ENCODE results near the gene HEPACAM. TPM values are rescaled to one million over a fixed set of nuclear protein-coding genes. Genes with fewer than 3 reads are reported as not detected.

HEPACAM gene
- total RNA-seq, 1 experiment from 2014 or later = not detected

DNA sequence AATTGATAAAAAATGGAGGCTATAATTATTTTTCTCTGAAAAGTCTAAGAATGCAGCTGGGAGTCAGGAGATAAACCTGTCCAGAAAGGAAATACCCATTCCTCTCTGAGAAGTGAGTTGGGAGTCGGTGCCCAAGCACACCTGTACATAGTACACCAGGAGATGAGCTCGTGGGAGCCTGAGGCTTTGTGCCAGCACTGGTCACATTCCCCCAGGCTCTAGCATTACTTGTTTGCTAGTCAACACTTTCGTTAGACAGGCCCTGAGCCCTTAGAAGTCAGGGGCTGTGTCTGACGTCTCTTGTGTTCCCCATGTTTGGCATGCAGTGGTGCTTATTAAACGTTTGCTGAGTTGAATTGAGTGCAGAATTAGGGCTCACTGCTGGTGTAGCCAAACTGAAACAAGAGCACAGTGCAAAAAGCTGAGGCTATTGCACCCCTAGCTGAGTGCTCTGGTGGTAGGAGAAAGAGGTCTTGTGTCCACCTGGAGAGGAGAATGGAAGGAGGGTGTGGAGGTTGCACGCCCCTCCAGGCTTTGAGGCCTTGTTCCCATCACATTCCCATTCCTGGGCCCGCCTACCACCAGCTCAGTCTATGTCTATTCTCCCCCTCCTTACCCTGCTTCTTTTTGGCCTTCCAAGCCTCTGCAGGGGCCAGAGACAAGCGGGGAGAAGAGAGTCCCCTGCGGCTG, 45.0 kb downstream of the HEPACAM start:
- no TSS peak for BruUV-seq (replicated peaks)
- intact Hi-C loops (cut with micrococcal nuclease; ENCODE audit: unreplicated experiment) = no loop called here
- no peaks in the 10 kb centered on the region for H3K36me3 ChIP-seq (ENCODE audit: insufficient read depth, low read length, poor library complexity, severe bottlenecking)
- POLR2A ChIA-PET (ENCODE audit: low non-redundant PET) = no interaction called here
- TF ChIP-seq, protein P1, sequence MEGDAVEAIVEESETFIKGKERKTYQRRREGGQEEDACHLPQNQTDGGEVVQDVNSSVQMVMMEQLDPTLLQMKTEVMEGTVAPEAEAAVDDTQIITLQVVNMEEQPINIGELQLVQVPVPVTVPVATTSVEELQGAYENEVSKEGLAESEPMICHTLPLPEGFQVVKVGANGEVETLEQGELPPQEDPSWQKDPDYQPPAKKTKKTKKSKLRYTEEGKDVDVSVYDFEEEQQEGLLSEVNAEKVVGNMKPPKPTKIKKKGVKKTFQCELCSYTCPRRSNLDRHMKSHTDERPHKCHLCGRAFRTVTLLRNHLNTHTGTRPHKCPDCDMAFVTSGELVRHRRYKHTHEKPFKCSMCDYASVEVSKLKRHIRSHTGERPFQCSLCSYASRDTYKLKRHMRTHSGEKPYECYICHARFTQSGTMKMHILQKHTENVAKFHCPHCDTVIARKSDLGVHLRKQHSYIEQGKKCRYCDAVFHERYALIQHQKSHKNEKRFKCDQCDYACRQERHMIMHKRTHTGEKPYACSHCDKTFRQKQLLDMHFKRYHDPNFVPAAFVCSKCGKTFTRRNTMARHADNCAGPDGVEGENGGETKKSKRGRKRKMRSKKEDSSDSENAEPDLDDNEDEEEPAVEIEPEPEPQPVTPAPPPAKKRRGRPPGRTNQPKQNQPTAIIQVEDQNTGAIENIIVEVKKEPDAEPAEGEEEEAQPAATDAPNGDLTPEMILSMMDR (conservative IDR thresholded peaks at IDR 0.05; ENCODE audit: low read depth, low read length) = no peak
- no peak for TF ChIP-seq EZH2 (IDR thresholded peaks at IDR 0.05; ENCODE audit: borderline replicate concordance, low read depth, low read length, poor library complexity, severe bottlenecking)
- H3K4me3 ChIP-seq (ENCODE audit: low read depth, low read length, poor library complexity, severe bottlenecking) = no peak overlapping the region
- H3K4me1 ChIP-seq (ENCODE audit: insufficient read depth, low read length, poor library complexity, severe bottlenecking) = no peaks in the 10 kb centered on the region
- H3K27ac ChIP-seq (ENCODE audit: low read depth, low read length, poor library complexity, severe bottlenecking) = no peak overlapping the region
- no peaks in the 10 kb centered on the region for H3K9me3 ChIP-seq (ENCODE audit: low read depth, low read length, poor library complexity, severe bottlenecking)
- H3K27me3 ChIP-seq (replicated peaks; ENCODE audit: insufficient read depth, low read depth, low read length, poor library complexity) = peaks cover 28% of the 10 kb centered on the region
- DNase-seq (ENCODE audit: low spot score) = no peak
- CTCF ChIA-PET = interaction anchor here (1.1 kb wide), 1 partner anchor 14 kb away, joined by 3 read pairs; no protein-coding TSS in a partner anchor

DNA sequence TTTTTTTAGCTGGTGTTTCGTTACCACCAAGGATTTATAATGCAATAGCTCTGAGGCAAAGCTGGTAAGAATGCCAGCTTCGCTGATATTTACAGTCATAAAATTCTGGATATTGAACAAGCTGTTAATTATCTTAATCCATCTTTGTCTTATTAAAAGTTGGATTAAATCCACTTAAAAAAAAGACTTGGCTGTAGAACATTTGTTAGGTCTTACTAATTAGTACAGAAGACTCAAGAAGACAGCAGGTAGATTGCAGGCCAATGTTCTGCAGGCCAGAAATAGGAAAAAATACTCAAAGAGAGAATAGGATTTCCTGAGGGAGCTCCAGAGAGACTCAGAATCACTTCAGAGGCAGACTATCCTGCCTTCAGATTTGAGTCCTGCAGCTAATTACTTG, 45.7 kb downstream of the HEPACAM start:
- H3K27me3 ChIP-seq (replicated peaks; ENCODE audit: insufficient read depth, low read depth, low read length, poor library complexity) = peaks cover 28% of the 10 kb centered on the region
- no TSS peak for BruUV-seq (replicated peaks)
- TF ChIP-seq, protein P1 (conservative IDR thresholded peaks at IDR 0.05; ENCODE audit: low read depth, low read length) = no peak
- TF ChIP-seq EZH2 (IDR thresholded peaks at IDR 0.05; ENCODE audit: borderline replicate concordance, low read depth, low read length, poor library complexity, severe bottlenecking) = no peak
- H3K9me3 ChIP-seq (ENCODE audit: low read depth, low read length, poor library complexity, severe bottlenecking) = no peaks in the 10 kb centered on the region
- DNase-seq (ENCODE audit: low spot score) = no peak
- CTCF ChIA-PET = interaction anchor here (0.6 to 1.1 kb wide), 2 partner anchors 14 to 16 kb away, joined by 3 read pairs; no protein-coding TSS in a partner anchor
- H3K36me3 ChIP-seq (ENCODE audit: insufficient read depth, low read length, poor library complexity, severe bottlenecking) = no peaks in the 10 kb centered on the region
- intact Hi-C loops (cut with micrococcal nuclease; ENCODE audit: unreplicated experiment) = no loop called here
- H3K4me1 ChIP-seq (ENCODE audit: insufficient read depth, low read length, poor library complexity, severe bottlenecking) = no peaks in the 10 kb centered on the region
- H3K4me3 ChIP-seq (ENCODE audit: low read depth, low read length, poor library complexity, severe bottlenecking) = no peak overlapping the region
- no peak overlapping the region for H3K27ac ChIP-seq (ENCODE audit: low read depth, low read length, poor library complexity, severe bottlenecking)
- POLR2A ChIA-PET (ENCODE audit: low non-redundant PET) = no interaction called here

DNA sequence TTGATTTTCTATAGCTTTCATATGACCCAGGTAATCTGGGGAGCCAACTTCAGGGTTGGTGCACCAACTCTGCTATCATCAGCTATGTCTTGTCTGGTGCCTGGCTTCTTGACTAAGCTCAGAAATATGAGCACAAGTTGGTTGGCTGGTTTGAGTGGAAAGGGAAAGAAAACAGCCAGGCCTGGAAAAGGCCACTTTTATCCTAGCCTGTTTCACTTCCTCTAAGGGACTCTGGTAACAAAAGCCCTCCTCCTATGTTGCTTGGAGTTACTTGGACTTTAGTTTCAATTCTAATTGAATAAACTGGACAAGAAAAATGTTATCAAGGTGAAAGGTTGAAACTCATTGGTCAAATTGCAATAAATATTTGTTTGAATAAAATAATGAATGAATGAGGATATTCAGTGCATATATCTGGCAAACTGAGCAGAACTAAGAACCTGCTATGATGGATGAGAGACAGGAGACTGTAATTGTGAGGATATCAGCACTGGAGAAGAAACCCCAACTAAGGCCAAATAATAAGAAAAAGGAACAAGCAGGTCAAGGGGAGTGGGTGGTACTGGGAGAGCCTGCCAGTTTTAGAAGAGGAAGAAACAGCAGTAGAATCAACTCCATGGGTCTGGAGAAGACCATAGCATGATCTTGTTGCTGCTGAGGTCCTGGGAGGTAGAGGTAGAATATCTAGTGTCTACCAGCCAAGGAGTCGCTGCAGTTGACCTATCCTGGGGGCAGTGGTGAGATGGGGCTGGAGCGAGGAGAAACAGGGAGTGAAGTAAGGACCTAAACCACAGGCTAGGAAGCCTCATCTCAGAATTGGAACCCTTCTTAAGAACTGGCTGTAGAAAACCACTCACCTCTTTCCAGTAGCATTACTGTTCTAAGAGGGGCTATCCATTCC, 46.4 kb downstream of the HEPACAM start:
- no peak overlapping the region for H3K27ac ChIP-seq (ENCODE audit: low read depth, low read length, poor library complexity, severe bottlenecking)
- no peaks in the 10 kb centered on the region for H3K4me1 ChIP-seq (ENCODE audit: insufficient read depth, low read length, poor library complexity, severe bottlenecking)
- H3K9me3 ChIP-seq (ENCODE audit: low read depth, low read length, poor library complexity, severe bottlenecking) = no peaks in the 10 kb centered on the region
- intact Hi-C loops (cut with micrococcal nuclease; ENCODE audit: unreplicated experiment) = no loop called here
- no TSS peak for BruUV-seq (replicated peaks)
- ChIA-PET POLR2A (ENCODE audit: low non-redundant PET) (no interaction called here), CTCF (interaction anchor here (0.6 to 0.7 kb wide), 2 partner anchors 13 to 15 kb away, joined by 3 read pairs; no protein-coding TSS in a partner anchor)
- H3K4me3 ChIP-seq (ENCODE audit: low read depth, low read length, poor library complexity, severe bottlenecking) = no peak overlapping the region
- H3K27me3 ChIP-seq (replicated peaks; ENCODE audit: insufficient read depth, low read depth, low read length, poor library complexity) = peaks cover 34% of the 10 kb centered on the region
- no peak for TF ChIP-seq EZH2 (IDR thresholded peaks at IDR 0.05; ENCODE audit: borderline replicate concordance, low read depth, low read length, poor library complexity, severe bottlenecking)
- TF ChIP-seq, protein P1 (conservative IDR thresholded peaks at IDR 0.05; ENCODE audit: low read depth, low read length) = no peak
- H3K36me3 ChIP-seq (ENCODE audit: insufficient read depth, low read length, poor library complexity, severe bottlenecking) = no peaks in the 10 kb centered on the region
- DNase-seq (ENCODE audit: low spot score) = no peak
